Type B pancreatic cell (in vitro differentiated cells): ENCODE measurements around the gene SP4. TPM values are rescaled to one million over a fixed set of nuclear protein-coding genes. Genes with fewer than 3 reads are reported as not detected.
"Not testable (repeated sequence)": the region's sequence is repeated elsewhere in the genome, so short reads cannot be mapped to it uniquely, and the experiment has no call there.

Source experiments
- DNase-seq: peaks from one replicate; pipeline ENCODE4 v3.0.0; 2021; ENCODE audit warnings: mixed read lengths; ENCODE audit not compliant: unreplicated experiment; ENCODE audit errors: extremely low spot score
- H3K27ac Mint-ChIP-seq: 2 replicates; pipeline ENCODE4 v1.8.0; 2021; ENCODE audit warnings: mild to moderate bottlenecking, mixed read lengths
- H3K27me3 Mint-ChIP-seq: 2 replicates; pipeline ENCODE4 v1.8.0; 2021; ENCODE audit warnings: mixed read lengths
- H3K36me3 Mint-ChIP-seq: 2 replicates; pipeline ENCODE4 v1.8.0; 2021; ENCODE audit warnings: mixed read lengths
- H3K4me1 Mint-ChIP-seq: one replicate; pipeline ENCODE4 v1.8.0; 2021; ENCODE audit warnings: mixed read lengths; ENCODE audit not compliant: unreplicated experiment
- H3K4me3 Mint-ChIP-seq: 2 replicates; pipeline ENCODE4 v1.8.0; 2021; ENCODE audit warnings: mild to moderate bottlenecking, mixed read lengths
- H3K9me3 Mint-ChIP-seq: 2 replicates; pipeline ENCODE4 v1.8.0; 2021; ENCODE audit warnings: mixed read lengths
- total RNA-seq: library from RNA; stranded (reverse); gene quantifications from 2 replicates; pipeline ENCODE4 v1.2.1, GENCODE V29; 2021; ENCODE audit warnings: low replicate concordance
- TF ChIP-seq, protein P1 (sequence below): fragments of 200-600 bp; sonication (generic); conservative IDR thresholded peaks from 2 replicates; pipeline ENCODE4 v1.5.0; 2021; ENCODE audit warnings: antibody characterized with exemption, mild to moderate bottlenecking

SP4 gene
- total RNA-seq, 1 donor from 2014 or later = 12.4 TPM

DNA sequence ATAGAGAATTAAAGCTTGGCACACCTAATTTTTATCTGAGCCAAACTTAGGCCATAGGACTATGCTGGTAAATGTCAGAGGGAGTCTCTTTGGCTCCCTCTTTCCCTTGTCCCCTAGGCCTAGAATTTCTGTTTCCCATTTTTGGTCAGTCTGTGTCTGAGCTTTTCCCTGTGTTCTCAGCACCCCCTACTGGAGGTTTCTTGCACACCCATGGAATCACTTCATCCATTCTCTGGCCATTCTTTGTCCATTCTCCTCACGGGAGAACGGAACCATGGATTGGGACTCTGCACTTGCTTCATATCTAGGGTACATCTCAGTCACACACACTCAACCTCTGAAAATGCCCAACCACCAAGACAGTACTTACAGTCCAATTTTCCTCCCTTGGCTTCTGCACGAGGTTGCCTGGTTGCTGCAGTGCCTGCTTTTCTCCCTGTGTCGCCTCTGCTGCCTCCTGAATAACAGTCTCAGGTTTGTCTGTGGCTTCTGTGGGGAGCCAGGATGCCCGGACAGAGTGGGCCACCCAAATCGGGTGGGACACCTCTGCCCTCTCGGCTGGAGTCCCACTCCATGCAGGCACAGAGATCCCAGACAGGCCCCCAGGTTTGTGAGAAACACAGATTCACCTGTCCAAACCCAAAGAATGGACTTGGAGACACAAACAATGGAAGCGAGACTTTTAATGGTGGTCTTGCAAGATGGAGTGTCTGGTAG is 79.9 kb downstream of the SP4 start:
- Mint-ChIP-seq H3K36me3 (peaks cover 25% of the 10 kb centered on the region), H3K27ac (no peak overlapping the region), H3K4me1 (peaks cover 10% of the 10 kb centered on the region), H3K4me3 (no peak overlapping the region), H3K27me3 (peaks cover 4% of the 10 kb centered on the region), H3K9me3 (peaks cover 6% of the 10 kb centered on the region)
- no peak for DNase-seq
- TF ChIP-seq, protein P1, sequence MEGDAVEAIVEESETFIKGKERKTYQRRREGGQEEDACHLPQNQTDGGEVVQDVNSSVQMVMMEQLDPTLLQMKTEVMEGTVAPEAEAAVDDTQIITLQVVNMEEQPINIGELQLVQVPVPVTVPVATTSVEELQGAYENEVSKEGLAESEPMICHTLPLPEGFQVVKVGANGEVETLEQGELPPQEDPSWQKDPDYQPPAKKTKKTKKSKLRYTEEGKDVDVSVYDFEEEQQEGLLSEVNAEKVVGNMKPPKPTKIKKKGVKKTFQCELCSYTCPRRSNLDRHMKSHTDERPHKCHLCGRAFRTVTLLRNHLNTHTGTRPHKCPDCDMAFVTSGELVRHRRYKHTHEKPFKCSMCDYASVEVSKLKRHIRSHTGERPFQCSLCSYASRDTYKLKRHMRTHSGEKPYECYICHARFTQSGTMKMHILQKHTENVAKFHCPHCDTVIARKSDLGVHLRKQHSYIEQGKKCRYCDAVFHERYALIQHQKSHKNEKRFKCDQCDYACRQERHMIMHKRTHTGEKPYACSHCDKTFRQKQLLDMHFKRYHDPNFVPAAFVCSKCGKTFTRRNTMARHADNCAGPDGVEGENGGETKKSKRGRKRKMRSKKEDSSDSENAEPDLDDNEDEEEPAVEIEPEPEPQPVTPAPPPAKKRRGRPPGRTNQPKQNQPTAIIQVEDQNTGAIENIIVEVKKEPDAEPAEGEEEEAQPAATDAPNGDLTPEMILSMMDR = peak; percentile 62

DNA sequence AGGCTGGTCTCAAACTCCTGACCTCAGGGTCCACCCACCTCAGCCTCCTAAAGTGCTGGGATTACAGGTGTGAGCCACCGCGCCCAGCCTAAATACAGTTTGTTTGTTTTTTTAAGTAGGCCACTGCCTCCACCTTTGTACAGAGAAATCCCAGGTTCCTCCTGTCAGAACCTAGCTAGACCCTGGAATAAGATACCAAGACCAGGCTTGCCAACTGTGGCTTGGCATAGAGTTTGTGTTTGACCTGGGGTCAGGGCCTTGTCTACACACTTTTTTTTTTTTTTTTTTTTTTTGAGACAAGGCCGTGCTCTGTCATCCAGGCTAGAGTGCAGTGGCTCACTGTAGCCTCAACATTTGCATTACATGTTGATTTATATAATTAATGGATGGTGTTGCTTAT is 80.7 kb downstream of the SP4 start:
- TF ChIP-seq, protein P1 = no peak
- DNase-seq = no peak
- no peak overlapping the region for H3K4me3 Mint-ChIP-seq
- H3K36me3 Mint-ChIP-seq = peaks cover 25% of the 10 kb centered on the region
- H3K4me1 Mint-ChIP-seq = peaks cover 10% of the 10 kb centered on the region
- no peak overlapping the region for H3K27ac Mint-ChIP-seq
- H3K9me3 Mint-ChIP-seq = peaks cover 6% of the 10 kb centered on the region
- peaks cover 4% of the 10 kb centered on the region for H3K27me3 Mint-ChIP-seq

DNA sequence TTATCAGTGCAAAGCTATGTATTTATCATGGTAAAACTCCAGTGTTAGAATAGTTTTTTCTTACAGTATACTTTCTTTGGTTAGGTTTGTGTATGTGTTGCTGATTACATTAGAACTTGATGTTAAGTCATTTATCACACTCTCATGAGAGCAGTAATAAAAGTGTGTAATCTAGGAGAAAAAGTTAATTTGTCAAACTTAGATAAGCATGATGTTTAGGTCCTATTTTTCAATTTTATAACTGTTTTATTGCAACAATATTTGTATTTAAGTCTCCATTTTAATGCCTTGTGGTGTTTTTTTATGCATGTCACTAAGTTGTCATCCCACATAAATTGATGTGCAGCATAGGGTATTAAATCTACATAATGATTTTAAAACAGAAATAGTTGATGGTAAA is 86.2 kb downstream of the SP4 start:
- H3K4me1 Mint-ChIP-seq = no peaks in the 10 kb centered on the region
- no peak for DNase-seq
- no peaks in the 10 kb centered on the region for H3K27me3 Mint-ChIP-seq
- no peak overlapping the region for H3K4me3 Mint-ChIP-seq
- H3K9me3 Mint-ChIP-seq = no peaks in the 10 kb centered on the region
- peaks cover 10% of the 10 kb centered on the region for H3K36me3 Mint-ChIP-seq
- TF ChIP-seq, protein P1 = no peak
- H3K27ac Mint-ChIP-seq = no peak overlapping the region

DNA sequence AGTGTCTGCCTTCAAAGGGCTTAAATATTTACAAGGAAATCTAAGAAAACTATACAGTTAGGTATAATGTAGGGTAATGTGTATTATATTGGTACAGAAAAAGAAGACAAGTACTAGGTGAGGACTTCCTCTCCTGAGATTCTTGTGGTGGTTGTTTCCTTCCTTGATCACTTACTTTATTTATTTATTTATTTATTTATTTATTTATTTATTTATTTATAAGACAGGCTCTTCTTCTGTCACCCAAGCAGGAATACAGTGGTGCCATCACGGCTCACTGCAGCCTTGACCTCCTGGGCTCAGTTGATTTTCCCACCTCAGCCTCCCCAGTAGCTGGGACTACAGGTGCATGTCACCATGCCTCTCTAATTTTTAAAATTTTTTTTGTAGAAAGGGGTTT is 96.8 kb downstream of the SP4 start:
- no peaks in the 10 kb centered on the region for H3K36me3 Mint-ChIP-seq
- H3K4me3 Mint-ChIP-seq = no peak overlapping the region
- DNase-seq = no peak
- H3K27me3 Mint-ChIP-seq = peaks cover 7% of the 10 kb centered on the region
- TF ChIP-seq, protein P1 = no peak
- H3K27ac Mint-ChIP-seq = no peak overlapping the region
- H3K9me3 Mint-ChIP-seq = no peaks in the 10 kb centered on the region
- no peaks in the 10 kb centered on the region for H3K4me1 Mint-ChIP-seq

DNA sequence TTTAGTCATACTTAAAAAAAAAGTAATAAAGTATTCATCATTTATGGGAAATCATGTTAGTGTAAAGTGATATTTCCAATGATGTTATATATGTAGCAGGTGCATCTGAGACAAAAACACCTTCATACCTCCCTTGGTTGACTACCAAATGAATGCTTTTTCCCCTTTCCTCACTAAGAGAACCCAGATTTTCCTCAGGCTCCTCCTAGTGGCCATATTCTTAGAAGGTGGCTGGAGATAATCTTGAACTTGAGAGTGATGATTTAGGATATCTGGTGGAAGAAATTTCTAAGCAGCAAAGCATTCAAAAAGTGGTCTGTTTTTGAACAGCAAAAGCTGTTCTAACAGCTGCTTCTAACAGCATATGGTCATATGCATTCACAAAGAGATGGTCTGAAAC is 98.1 kb downstream of the SP4 start:
- no peaks in the 10 kb centered on the region for H3K4me1 Mint-ChIP-seq
- H3K4me3 Mint-ChIP-seq = no peak overlapping the region
- TF ChIP-seq, protein P1 = peak; percentile 53
- no peak for DNase-seq
- H3K27ac Mint-ChIP-seq = no peak overlapping the region
- H3K27me3 Mint-ChIP-seq = peaks cover 11% of the 10 kb centered on the region
- H3K36me3 Mint-ChIP-seq = no peaks in the 10 kb centered on the region
- no peaks in the 10 kb centered on the region for H3K9me3 Mint-ChIP-seq

DNA sequence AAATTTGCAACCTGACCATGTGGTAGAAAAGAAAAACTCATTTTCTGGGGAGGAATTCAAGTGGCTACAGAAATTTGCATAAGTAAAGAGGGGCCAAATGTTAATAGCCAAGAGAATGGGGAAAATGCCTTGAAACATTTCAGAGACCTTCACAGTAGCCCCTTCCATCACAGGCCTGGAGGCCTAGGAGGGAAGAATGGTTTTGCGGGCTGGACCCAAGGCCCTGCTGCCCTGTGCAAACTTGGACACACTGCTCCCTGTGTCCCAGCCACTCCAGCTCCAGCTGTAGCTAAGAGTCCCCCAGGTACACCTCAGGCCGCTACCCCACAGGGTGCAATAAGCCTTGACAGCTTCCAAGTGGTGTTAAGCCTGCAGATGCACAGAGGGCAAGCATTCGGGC is 98.6 kb downstream of the SP4 start:
- no peak for DNase-seq
- Mint-ChIP-seq H3K36me3 (no peaks in the 10 kb centered on the region), H3K27ac (no peak overlapping the region), H3K4me1 (no peaks in the 10 kb centered on the region), H3K9me3 (no peaks in the 10 kb centered on the region), H3K27me3 (peaks cover 11% of the 10 kb centered on the region), H3K4me3 (no peak overlapping the region)
- TF ChIP-seq, protein P1 = no peak

DNA sequence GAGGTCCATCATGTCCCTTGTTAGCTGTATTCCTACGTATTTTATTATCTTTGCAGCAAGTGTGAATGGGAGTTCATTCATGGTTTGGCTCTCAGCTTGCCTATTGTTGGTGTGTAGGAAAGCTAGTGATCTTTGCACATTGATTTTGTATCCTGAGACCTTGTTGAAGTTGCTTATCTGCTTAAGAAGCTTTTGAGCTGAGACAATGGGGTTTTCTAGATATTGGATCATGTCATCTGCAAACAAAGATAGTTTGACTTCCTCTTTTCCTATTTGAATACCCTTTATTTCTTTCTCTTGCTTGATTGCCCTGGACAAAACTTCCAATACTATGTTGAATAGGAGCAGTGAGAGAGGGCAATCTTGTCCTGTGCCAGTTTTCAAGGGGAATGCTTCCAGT is 104.6 kb downstream of the SP4 start:
- not testable (repeated sequence) for H3K9me3 Mint-ChIP-seq, H3K27ac Mint-ChIP-seq, H3K4me3 Mint-ChIP-seq, H3K36me3 Mint-ChIP-seq, DNase-seq, H3K4me1 Mint-ChIP-seq
- peaks cover 25% of the 10 kb centered on the region for H3K27me3 Mint-ChIP-seq

DNA sequence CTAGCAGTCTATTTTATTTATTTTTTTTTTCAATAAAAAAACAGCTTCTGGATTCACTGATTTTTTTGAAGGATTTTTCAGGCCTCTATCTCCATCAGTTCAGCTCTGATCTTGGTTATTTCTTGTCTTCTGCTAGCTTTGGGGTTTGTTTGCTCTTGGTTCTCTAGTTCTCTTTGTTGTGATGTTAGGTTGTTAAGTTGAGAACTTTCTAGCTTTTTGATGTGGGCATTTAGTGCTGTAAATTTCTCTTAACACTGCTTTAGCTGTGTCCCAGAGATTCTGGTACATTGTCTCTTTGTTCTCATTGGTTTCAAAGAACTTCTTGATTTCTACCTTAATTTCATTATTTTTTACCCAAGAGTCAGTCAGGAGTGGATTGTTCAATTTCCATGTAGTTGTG is 105.8 kb downstream of the SP4 start:
- H3K4me1 Mint-ChIP-seq, DNase-seq, H3K27ac Mint-ChIP-seq, H3K4me3 Mint-ChIP-seq, H3K36me3 Mint-ChIP-seq, H3K9me3 Mint-ChIP-seq: not testable (repeated sequence)
- peaks cover 24% of the 10 kb centered on the region for H3K27me3 Mint-ChIP-seq
